GM19193 (cell line): ENCODE measurements around the gene PTPRG.

Experiments
- POLR2A ChIP-seq: IDR thresholded peaks from 4 replicates; pipeline ENCODE4 v1.6.1; 2011; ENCODE audit not compliant: insufficient read depth, insufficient read length; ENCODE audit errors: extremely low read depth

PTPRG gene

GRCh38 chr3:61668317-61668864 is 107.0 kb downstream of the PTPRG start:
- TF ChIP-seq POLR2A: no peak

- TF ChIP-seq POLR2A: no peak
Measured at GRCh38 chr3:61669203-61669602, 107.8 kb downstream of the PTPRG start.

- TF ChIP-seq POLR2A: no peak
Measured at GRCh38 chr3:61669668-61670299, 108.4 kb downstream of the PTPRG start.

- TF ChIP-seq POLR2A: no peak
Measured at GRCh38 chr3:61673651-61674050, 112.3 kb downstream of the PTPRG start.

DNA sequence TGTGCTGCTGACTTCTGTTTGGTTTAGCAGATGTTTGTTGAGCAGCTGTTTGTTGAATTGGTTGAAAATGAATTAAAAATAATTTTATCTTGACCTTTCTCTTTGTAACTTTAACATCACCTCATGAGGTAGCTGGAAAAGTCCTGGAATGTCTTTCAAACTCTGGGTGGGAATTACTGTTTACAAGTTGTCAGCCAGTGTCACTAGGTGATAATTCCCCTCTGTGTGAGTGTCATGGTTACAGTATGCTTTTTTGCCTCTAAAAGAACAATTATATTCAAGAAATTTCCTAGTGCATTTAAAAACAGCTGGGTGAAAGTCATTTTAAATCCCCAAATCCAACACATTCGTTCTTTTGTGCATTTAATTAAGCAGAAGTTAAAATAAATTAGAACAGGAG is 113.2 kb downstream of the PTPRG start:
- no peak for TF ChIP-seq POLR2A

GRCh38 chr3:61679026-61679425 is 117.7 kb downstream of the PTPRG start:
- no peak for TF ChIP-seq POLR2A

DNA sequence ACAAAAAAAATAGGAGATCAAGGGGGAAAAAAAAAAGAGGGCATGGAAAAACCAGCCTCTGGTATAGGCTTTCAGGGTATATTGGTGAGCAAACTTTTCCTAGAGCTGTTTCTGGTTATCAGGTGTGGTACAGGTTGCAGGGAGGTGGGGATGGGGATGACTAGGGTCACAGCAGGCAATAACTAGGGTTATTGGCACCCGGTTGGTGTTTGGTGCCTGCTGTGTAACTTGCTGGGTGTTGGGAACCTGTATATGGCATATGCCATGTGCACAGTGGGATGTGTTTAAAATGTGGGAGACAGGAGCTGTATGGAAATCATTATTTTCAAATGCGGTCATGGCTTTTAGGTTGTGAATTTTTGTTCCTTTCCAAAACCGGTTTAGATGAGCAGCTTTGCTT is 119.2 kb downstream of the PTPRG start:
- no peak for TF ChIP-seq POLR2A

GRCh38 chr3:61681636-61682035 is 120.3 kb downstream of the PTPRG start:
- no peak for TF ChIP-seq POLR2A

GRCh38 chr3:61682671-61683548 is 121.5 kb downstream of the PTPRG start:
- no peak for TF ChIP-seq POLR2A

GRCh38 chr3:61683549-61684236 is 122.3 kb downstream of the PTPRG start:
- TF ChIP-seq POLR2A: no peak

DNA sequence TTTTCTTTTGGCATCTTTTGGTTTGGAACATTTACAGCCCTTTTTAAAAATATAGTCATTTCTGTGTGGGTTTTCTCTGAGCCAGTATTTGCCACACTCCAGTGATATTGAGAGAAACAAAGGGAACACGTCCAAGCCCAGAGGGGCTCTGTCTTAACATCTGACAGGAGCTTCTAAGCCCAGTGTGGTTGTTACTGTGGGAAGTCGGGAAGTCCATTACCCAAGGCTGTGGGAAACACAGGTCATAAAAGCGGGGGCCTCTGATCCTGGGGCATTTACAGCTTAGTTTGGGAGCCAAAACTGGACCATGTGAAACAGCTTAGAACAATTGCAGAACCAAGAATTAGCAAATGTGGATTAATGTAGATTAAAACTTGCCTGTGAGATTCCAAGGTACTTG is 123.0 kb downstream of the PTPRG start:
- no peak for TF ChIP-seq POLR2A

GRCh38 chr3:61685755-61686154 is 124.4 kb downstream of the PTPRG start:
- no peak for TF ChIP-seq POLR2A

DNA sequence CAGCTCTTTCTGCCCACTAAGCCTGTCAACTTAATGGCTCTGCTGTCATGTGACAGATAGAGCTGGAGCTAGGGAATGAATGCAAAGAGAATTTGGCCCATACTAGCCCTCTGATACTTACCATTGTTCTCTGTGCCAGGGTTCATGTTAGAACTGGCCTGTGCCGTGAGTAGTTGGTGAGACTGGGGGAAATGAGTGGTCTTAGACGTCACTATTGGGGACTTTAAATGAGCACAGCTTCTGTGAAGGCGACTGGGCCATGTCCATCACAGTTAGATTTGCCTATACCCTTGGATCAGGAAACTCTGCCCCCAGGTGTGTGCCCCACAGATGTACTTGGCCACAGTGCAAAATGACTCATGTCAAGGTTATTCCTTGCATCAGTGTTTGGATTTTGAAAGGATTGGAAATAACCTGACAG is 124.9 kb downstream of the PTPRG start:
- no peak for TF ChIP-seq POLR2A

- no peak for TF ChIP-seq POLR2A
Measured at GRCh38 chr3:61687206-61687605, 125.8 kb downstream of the PTPRG start.

DNA sequence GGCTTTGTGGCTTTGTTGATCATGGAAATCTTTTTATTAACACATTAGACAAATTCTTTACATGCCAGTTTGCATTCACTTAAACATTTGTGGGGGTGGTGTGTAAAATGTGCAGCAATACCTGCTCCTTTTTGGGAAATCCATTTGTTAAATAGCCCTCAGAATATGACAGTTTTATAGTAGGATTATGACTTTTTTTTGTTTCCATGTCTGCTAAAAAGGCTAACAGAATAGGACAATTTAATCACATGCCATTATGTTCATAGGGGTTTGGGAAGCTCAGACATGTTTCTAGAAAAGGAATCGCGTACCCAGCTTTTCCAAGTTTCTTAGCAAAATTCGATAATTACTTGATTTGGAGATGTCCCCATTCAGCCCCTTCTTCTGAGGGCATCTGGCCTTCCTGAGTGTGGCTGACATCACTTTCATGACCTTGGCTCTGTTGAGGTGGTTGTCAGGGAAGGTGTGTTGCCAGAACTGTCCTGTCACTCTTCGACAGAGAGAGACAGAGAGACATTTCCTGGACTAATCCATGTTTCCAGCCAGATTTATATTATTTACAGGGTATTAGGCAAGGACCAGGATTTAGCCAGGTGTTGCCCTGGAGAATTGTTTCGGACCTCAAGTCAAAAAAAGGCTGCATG is 126.4 kb downstream of the PTPRG start:
- no peak for TF ChIP-seq POLR2A

- no peak for TF ChIP-seq POLR2A
Measured at GRCh38 chr3:61688307-61688984, 127.1 kb downstream of the PTPRG start.
